Heart right ventricle (tissue), 16 donors: ENCODE measurements around the gene ZC3H13. TPM values are rescaled to one million over a fixed set of nuclear protein-coding genes. Genes with fewer than 3 reads are reported as not detected.
A peak's percentile ranks its signal among the peaks of the same experiment; 100 is the strongest.
"Not testable (repeated sequence)": the region's sequence is repeated elsewhere in the genome, so short reads cannot be mapped to it uniquely, and the experiment has no call there.

Source experiments
- ATAC-seq, 8 donors: fragments of 200-7000 bp; cut with Tn5 transposase; one replicate each; pipeline ENCODE4 v1.9.1; 2020; ENCODE audit warnings: mild to moderate bottlenecking in 8 of 8, moderate library complexity in 8 of 8, moderate number of reproducible peaks in 1 of 8
- DNase-seq, 2 donors: peaks; one replicate each; pipeline ENCODE4 v3.0.0-alpha.2; 2020
- H3K27ac ChIP-seq, 10 donors: fragments of 200-600 bp; sonication (generic) in 2 of 10; one replicate each; pipeline versions ENCODE4 v1.5.0 to v1.8.0; 2020 to 2022; ENCODE audit warnings: mild to moderate bottlenecking in 3 of 10
- H3K27me3 ChIP-seq, 7 donors: fragments of 200-600 bp; one replicate each; pipeline ENCODE4 v1.8.0; 2021 to 2022; ENCODE audit warnings: mild to moderate bottlenecking in 2 of 7
- H3K36me3 ChIP-seq, 9 donors: fragments of 200-600 bp; sonication (generic) in 1 of 9; one replicate each; pipeline versions ENCODE4 v1.5.0 to v1.8.0; 2020 to 2022; ENCODE audit warnings: mild to moderate bottlenecking in 2 of 9
- H3K4me1 ChIP-seq, 9 donors: fragments of 200-600 bp; sonication (generic) in 1 of 9; one replicate each; pipeline versions ENCODE4 v1.5.0 to v1.8.0; 2020 to 2022; ENCODE audit warnings: mild to moderate bottlenecking in 4 of 9
- H3K4me3 ChIP-seq, 10 donors: fragments of 200-600 bp; sonication (generic) in 2 of 10; one replicate each; pipeline versions ENCODE4 v1.5.0 to v1.8.0; 2020 to 2022; ENCODE audit warnings: mild to moderate bottlenecking in 7 of 10, moderate library complexity in 2 of 10
- H3K9me3 ChIP-seq, 11 donors: fragments of 200-600 bp in 10 of 11; sonication (generic) in 2 of 11; one replicate each; pipeline versions ENCODE4 v1.5.0 to v1.8.0; 2013 to 2022; ENCODE audit warnings: mild to moderate bottlenecking in 2 of 11, control low read depth in 1 of 11, moderate library complexity in 1 of 11
- WGBS, 2 donors: extraction: QIAGEN DNeasy Blood & Tissue Kit; methylation state at CpG; one replicate each; pipeline ENCODE4 v1.1.7; 2013; ENCODE audit warnings: inconsistent platforms in 1 of 2; 5-methylcytosine and 5-hydroxymethylcytosine counted together
- intact Hi-C, 10 donors: fragments of 100-400 bp; cut with DNase I; formaldehyde crosslinking; loops; one replicate each; pipeline versions ENCODE4 v1.11.1 to v1.14.2; 2022
- polyA plus RNA-seq, 2 donors: library from polyadenylated mRNA; stranded (reverse); fragments of 200-250 nt; gene quantifications; one replicate each; pipeline ENCODE4 v1.2.3, GENCODE V29; 2013
- total RNA-seq, 10 donors: library from RNA; stranded (reverse); fragmentation: NEBNext Ultra II Directional in 3 of 10; extraction: Animal tissue kit (Norgen Biotek cat#: 25700) in 3 of 10; gene quantifications; one replicate each; pipeline versions ENCODE4 v1.2.1 to v1.2.4, GENCODE V29; 2021 to 2023
- TF ChIP-seq, protein P1 (sequence below), 9 donors: fragments of 200-600 bp; sonication (generic) in 2 of 9; IDR thresholded peaks; one replicate each; pipeline versions ENCODE4 v1.5.0 to v1.8.0; 2021 to 2022; ENCODE audit warnings: antibody characterized with exemption in 9 of 9, mild to moderate bottlenecking in 5 of 9, moderate library complexity in 1 of 9
- donor health status: Arrhythmogenic right ventricular cardiomyopathy.
- donor health status: ischemic (EF 13 %, LVEDD 7.1; RV severe dilation, severe dysfunction).
- donor health status: healthy with polysubstance abuse.
- donor health status: DM: no; HTN: yes; CAD: no.
- donor health status: DM: no; HTN: no; CAD: no.
- donor health status: ischemic (EF 25% LVEDD 6.9; RV normal size, moderate dysfunction).
- donor health status: ischemic (EF 25% LVEDD 5.7; RV mildly dilated, moderate dysfunction).
- donor health status: healthy.
- donor health status: DM: yes; HTN: yes; CAD: no.
- donor health status: Ischemic cardiomyopathy.
- donor health status: ischemic (EF 35%, LVEDD 5.7; RV mildly dilated, moderate dysfunction).
- donor health status: nonischemic (EF 11% LVEDD 7.7; RV severe dilation, severe dysfunction).
- donor health status: DM: yes; HTN: yes; CAD: no.
- donor health status: PGD.
- donor health status: ischemic (EF 29% LVEDD 5.4; RV normal size, mild dysfunction).
- donor health status: nonischemic (EF 23%, LVEDD 6.1; RV moderate dilation, normal function).

Gene ZC3H13
- total and polyA plus RNA-seq, 12 donors = 6.7 to 50.1 (median 43.4) TPM

DNA sequence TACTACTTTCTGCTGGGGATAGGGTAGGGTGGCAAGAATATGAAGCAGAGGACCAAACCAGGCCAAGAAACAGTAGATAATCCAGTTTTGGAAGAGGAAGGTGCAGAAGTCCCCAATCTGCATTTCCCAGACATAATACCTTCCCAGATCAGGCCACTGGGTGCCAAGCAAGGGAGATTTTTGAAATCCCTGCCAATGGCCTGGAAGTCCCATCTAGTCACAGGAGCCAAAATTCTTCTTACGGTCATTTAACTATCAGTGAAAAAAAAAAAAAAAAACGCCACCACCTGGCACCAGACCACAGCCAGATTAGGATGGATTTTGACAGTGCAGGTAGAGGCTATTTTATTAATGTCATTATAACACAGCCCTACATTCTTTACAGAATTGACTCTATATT, 57.8 kb downstream of the ZC3H13 start:
- Histone ChIP-seq H3K9me3 (no peaks in the 10 kb centered on the region), H3K36me3 (peaks cover 0 to 55% (median 2%) of the 10 kb centered on the region in 9 donors), H3K4me3 (no peak overlapping the region), H3K27me3 (no peaks in the 10 kb centered on the region), H3K27ac (no peak overlapping the region), H3K4me1 (peaks cover 0 to 24% (median 0%) of the 10 kb centered on the region in 9 donors)
- intact Hi-C loops = no loop called here
- 53 to 58% methylated on average over 2 of the region's 2 CpGs for WGBS, 2 donors
- DNase-seq = no peak
- TF ChIP-seq, protein P1, sequence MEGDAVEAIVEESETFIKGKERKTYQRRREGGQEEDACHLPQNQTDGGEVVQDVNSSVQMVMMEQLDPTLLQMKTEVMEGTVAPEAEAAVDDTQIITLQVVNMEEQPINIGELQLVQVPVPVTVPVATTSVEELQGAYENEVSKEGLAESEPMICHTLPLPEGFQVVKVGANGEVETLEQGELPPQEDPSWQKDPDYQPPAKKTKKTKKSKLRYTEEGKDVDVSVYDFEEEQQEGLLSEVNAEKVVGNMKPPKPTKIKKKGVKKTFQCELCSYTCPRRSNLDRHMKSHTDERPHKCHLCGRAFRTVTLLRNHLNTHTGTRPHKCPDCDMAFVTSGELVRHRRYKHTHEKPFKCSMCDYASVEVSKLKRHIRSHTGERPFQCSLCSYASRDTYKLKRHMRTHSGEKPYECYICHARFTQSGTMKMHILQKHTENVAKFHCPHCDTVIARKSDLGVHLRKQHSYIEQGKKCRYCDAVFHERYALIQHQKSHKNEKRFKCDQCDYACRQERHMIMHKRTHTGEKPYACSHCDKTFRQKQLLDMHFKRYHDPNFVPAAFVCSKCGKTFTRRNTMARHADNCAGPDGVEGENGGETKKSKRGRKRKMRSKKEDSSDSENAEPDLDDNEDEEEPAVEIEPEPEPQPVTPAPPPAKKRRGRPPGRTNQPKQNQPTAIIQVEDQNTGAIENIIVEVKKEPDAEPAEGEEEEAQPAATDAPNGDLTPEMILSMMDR (IDR thresholded peaks at IDR 0.05) = no peak
- ATAC-seq = peak in 1 of 8 donors; percentile 26

DNA sequence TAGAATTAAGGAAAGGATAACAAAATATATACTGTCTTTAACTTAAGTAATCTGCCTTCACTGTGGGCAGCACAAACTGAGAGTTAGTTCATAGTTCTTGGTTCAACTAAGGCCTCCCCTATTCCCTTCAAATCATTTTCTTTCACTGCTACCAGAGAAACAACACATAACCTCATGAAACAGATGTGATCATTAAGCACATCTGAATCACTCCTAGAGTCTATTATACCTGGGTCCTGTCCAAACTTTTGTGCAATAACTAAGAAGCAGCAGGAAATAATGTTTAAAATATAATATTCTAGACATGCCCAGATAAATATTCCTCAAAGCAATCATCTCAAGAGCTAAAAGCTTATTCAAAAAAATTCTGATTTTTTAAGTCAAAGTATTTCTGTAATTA, 62.9 kb downstream of the ZC3H13 start:
- peaks cover 0 to 19% (median 3%) of the 10 kb centered on the region in 9 donors for H3K4me1 ChIP-seq
- no peaks in the 10 kb centered on the region for H3K27me3 ChIP-seq
- DNase-seq (no peak), ATAC-seq (peak in 1 of 8 donors; percentile 41)
- peaks cover 0 to 62% (median 34%) of the 10 kb centered on the region in 9 donors for H3K36me3 ChIP-seq
- H3K9me3 ChIP-seq = no peaks in the 10 kb centered on the region
- TF ChIP-seq, protein P1 (IDR thresholded peaks at IDR 0.05) = no peak
- no peak overlapping the region for H3K27ac ChIP-seq
- no peak overlapping the region for H3K4me3 ChIP-seq
- intact Hi-C loops = no loop called here

DNA sequence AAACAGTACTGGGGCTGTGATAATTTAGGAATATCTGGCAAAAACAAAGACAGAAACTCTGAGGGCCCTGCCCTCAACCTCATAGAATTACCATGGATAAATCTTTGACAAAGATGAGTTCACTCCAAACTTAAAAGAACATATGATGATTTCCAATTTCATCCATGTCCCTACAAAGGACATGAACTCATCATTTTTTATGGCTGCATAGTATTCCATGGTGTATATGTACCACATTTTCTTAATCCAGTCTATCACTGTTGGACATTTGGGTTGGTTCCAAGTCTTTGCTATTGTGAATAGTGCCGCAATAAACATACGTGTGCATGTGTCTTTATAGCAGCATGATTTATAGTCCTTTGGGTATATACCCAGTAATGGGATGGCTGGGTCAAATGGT, 71.4 kb downstream of the ZC3H13 start:
- H3K9me3 ChIP-seq, H3K4me3 ChIP-seq, H3K27ac ChIP-seq, intact Hi-C loops, H3K27me3 ChIP-seq, H3K4me1 ChIP-seq, ATAC-seq, DNase-seq: not testable (repeated sequence)
- H3K36me3 ChIP-seq = peaks cover 0 to 78% (median 33%) of the 10 kb centered on the region in 9 donors
- no CpG with 5 or more reads among the region's 2 CpGs for WGBS, 2 donors

DNA sequence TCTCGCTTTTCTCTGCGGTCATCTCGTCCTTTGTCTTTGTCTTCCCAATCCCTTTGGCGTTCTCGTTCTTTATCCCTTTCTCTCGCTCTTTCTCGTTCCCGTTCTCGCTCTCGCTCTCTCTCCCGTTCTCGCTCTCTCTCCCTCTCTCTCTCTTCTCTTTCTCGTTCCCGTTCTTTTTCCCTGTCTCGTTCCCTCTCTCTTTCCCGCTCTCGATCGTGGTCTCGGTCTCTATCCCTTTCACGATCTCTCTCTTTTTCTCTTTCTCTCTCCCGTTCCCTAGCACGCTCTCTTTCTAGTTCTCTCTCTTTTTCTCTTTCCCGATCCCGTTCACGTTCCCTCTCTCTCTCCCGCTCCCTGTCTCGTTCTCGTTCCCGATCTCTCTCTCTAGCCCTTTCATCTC, 77.2 kb downstream of the ZC3H13 start:
- Histone ChIP-seq H3K27ac (no peak overlapping the region), H3K4me1 (no peaks in the 10 kb centered on the region), H3K4me3 (no peak overlapping the region), H3K36me3 (peaks cover 0 to 99% (median 37%) of the 10 kb centered on the region in 9 donors), H3K27me3 (no peaks in the 10 kb centered on the region), H3K9me3 (no peaks in the 10 kb centered on the region)
- ATAC-seq = no peak
- DNase-seq = no peak
- 98 to 99% methylated on average over 29 of the region's 29 CpGs for WGBS, 2 donors
- intact Hi-C loops = no loop called here
- TF ChIP-seq, protein P1 (IDR thresholded peaks at IDR 0.05) = no peak

DNA sequence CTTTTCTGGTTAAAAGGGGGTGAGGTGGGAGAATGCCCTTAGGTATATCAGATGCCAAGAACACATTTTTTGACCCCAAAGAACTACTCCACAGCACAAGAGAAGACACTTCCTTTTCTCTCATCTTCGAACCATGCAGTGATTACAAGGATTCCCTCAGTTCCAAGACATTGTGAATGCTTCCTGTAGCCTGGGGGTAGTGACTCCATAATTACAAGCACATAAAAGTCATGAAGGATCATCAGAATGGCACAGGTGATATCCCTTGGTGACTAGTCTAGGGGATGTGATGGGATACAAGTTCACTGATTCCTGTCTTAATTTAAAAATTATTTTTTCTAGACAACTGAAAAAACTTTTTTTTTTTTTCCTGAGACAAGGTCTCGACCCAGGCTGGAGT, 78.0 kb downstream of the ZC3H13 start:
- intact Hi-C loops = no loop called here
- H3K4me3 ChIP-seq = no peak overlapping the region
- WGBS, 2 donors = 93 to 96% methylated on average over 2 of the region's 2 CpGs
- H3K36me3 ChIP-seq = peaks cover 0 to 100% (median 39%) of the 10 kb centered on the region in 9 donors
- DNase-seq (no peak), ATAC-seq (no peak)
- H3K9me3 ChIP-seq = no peaks in the 10 kb centered on the region
- H3K27ac ChIP-seq = no peak overlapping the region
- H3K27me3 ChIP-seq = no peaks in the 10 kb centered on the region
- no peaks in the 10 kb centered on the region for H3K4me1 ChIP-seq
- TF ChIP-seq, protein P1 (IDR thresholded peaks at IDR 0.05) = no peak
